DOHH2 (cell line): Measurements from ENCODE around the gene VPS41.

Experiments used
- CTCF ChIP-seq: fragments of 200-600 bp; sonication (generic); IDR thresholded peaks from one replicate; pipeline ENCODE4 v1.5.1; 2014; ENCODE audit warnings: antibody characterized with exemption, mild to moderate bottlenecking, low read depth, low read length; ENCODE audit not compliant: poor library complexity, severe bottlenecking
- EZH2phosphoT487 ChIP-seq: fragments of 200-600 bp; sonication (generic); IDR thresholded peaks from 2 replicates; pipeline ENCODE4 v1.6.1; 2017; ENCODE audit warnings: borderline replicate concordance, mild to moderate bottlenecking, antibody characterized with exemption, low read length, moderate library complexity, mixed read lengths

GRCh38 chr7:38858259-38858884 is 50.6 kb downstream of the VPS41 start:
- no peak for TF ChIP-seq CTCF
- no peak for TF ChIP-seq EZH2phosphoT487
